ENCODE results near the gene ZNF329. TPM values are rescaled to one million over a fixed set of nuclear protein-coding genes. Genes with fewer than 3 reads are reported as not detected.

The ZNF329 gene
- total and polyA plus RNA-seq, 2 of the 8 experiments (the other 6 are each of a cell fraction or from before 2014, with no cell fraction given) = 5.8 to 11.2 TPM

DNA sequence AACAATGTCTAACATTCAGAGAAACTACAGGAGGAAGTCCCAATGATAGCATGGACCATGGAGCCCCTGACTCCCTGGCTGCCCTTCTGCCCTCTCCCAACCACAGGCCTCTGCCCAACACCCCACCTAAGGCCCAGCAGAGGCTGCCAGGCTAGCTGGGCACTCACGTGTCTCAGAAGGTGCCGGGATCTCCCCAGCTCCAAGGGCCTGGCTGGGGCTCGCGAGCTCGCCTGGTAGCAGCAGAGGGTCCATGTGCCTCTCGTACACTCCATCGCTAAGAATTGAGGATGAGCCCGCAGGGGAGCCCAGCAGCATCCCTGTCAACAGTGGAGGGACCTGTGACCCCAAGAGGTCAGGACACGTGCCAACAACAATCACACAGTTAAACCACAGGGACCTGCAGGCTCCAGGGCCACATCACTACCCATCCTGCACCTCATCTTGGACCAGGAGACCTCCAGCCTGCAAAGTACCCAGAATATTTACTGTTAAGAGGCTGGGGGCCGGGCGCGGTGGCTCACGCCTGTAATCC, 62.0 kb downstream of the ZNF329 start (continued):
- TF ChIP-seq, protein P1, sequence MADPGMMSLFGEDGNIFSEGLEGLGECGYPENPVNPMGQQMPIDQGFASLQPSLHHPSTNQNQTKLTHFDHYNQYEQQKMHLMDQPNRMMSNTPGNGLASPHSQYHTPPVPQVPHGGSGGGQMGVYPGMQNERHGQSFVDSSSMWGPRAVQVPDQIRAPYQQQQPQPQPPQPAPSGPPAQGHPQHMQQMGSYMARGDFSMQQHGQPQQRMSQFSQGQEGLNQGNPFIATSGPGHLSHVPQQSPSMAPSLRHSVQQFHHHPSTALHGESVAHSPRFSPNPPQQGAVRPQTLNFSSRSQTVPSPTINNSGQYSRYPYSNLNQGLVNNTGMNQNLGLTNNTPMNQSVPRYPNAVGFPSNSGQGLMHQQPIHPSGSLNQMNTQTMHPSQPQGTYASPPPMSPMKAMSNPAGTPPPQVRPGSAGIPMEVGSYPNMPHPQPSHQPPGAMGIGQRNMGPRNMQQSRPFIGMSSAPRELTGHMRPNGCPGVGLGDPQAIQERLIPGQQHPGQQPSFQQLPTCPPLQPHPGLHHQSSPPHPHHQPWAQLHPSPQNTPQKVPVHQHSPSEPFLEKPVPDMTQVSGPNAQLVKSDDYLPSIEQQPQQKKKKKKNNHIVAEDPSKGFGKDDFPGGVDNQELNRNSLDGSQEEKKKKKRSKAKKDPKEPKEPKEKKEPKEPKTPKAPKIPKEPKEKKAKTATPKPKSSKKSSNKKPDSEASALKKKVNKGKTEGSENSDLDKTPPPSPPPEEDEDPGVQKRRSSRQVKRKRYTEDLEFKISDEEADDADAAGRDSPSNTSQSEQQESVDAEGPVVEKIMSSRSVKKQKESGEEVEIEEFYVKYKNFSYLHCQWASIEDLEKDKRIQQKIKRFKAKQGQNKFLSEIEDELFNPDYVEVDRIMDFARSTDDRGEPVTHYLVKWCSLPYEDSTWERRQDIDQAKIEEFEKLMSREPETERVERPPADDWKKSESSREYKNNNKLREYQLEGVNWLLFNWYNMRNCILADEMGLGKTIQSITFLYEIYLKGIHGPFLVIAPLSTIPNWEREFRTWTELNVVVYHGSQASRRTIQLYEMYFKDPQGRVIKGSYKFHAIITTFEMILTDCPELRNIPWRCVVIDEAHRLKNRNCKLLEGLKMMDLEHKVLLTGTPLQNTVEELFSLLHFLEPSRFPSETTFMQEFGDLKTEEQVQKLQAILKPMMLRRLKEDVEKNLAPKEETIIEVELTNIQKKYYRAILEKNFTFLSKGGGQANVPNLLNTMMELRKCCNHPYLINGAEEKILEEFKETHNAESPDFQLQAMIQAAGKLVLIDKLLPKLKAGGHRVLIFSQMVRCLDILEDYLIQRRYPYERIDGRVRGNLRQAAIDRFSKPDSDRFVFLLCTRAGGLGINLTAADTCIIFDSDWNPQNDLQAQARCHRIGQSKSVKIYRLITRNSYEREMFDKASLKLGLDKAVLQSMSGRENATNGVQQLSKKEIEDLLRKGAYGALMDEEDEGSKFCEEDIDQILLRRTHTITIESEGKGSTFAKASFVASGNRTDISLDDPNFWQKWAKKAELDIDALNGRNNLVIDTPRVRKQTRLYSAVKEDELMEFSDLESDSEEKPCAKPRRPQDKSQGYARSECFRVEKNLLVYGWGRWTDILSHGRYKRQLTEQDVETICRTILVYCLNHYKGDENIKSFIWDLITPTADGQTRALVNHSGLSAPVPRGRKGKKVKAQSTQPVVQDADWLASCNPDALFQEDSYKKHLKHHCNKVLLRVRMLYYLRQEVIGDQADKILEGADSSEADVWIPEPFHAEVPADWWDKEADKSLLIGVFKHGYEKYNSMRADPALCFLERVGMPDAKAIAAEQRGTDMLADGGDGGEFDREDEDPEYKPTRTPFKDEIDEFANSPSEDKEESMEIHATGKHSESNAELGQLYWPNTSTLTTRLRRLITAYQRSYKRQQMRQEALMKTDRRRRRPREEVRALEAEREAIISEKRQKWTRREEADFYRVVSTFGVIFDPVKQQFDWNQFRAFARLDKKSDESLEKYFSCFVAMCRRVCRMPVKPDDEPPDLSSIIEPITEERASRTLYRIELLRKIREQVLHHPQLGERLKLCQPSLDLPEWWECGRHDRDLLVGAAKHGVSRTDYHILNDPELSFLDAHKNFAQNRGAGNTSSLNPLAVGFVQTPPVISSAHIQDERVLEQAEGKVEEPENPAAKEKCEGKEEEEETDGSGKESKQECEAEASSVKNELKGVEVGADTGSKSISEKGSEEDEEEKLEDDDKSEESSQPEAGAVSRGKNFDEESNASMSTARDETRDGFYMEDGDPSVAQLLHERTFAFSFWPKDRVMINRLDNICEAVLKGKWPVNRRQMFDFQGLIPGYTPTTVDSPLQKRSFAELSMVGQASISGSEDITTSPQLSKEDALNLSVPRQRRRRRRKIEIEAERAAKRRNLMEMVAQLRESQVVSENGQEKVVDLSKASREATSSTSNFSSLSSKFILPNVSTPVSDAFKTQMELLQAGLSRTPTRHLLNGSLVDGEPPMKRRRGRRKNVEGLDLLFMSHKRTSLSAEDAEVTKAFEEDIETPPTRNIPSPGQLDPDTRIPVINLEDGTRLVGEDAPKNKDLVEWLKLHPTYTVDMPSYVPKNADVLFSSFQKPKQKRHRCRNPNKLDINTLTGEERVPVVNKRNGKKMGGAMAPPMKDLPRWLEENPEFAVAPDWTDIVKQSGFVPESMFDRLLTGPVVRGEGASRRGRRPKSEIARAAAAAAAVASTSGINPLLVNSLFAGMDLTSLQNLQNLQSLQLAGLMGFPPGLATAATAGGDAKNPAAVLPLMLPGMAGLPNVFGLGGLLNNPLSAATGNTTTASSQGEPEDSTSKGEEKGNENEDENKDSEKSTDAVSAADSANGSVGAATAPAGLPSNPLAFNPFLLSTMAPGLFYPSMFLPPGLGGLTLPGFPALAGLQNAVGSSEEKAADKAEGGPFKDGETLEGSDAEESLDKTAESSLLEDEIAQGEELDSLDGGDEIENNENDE (IDR thresholded peaks at IDR 0.05; ENCODE audit: insufficient replicate concordance, low read length) = no peak
- TF ChIP-seq FOSL1 (IDR thresholded peaks at IDR 0.05; ENCODE audit: insufficient read depth, low read depth, low read length) = no peak
- TF ChIP-seq SIRT6 (IDR thresholded peaks at IDR 0.05; ENCODE audit: low read length) = no peak
- no peak for TF ChIP-seq HDAC2 (IDR thresholded peaks at IDR 0.05; ENCODE audit: borderline replicate concordance in 1 of 2, low read depth in 2 of 2, low read length in 2 of 2)
